Smooth muscle cell (in vitro differentiated cells): ENCODE data around the gene EIF4EBP3. TPM values are rescaled to one million over a fixed set of nuclear protein-coding genes. Genes with fewer than 3 reads are reported as not detected.

Experiments used
- DNase-seq: peaks from one replicate; lab custom pipeline; 2025; ENCODE audit not compliant: unreplicated experiment; lab: John Stamatoyannopoulos, UW
- H2AFZ ChIP-seq: fragments of 200-600 bp; sonication (generic); 2 replicates; pipeline ENCODE4 v1.6.0; 2016; ENCODE audit warnings: antibody characterized with exemption, low read depth, mild to moderate bottlenecking
- H3F3A ChIP-seq: fragments of 200-600 bp; sonication (generic); 2 replicates; pipeline ENCODE4 v1.6.0; 2017; ENCODE audit warnings: antibody characterized with exemption, low read depth
- H3K27ac ChIP-seq: fragments of 200-600 bp; sonication (generic); 2 replicates; pipeline ENCODE4 v1.5.1; 2016; ENCODE audit warnings: low read depth, mild to moderate bottlenecking
- H3K27me3 ChIP-seq: fragments of 200-600 bp; sonication (generic); 2 replicates; pipeline ENCODE4 v1.6.1; 2016; ENCODE audit warnings: low read depth, mild to moderate bottlenecking
- H3K36me3 ChIP-seq: fragments of 200-600 bp; sonication (generic); 2 replicates; pipeline ENCODE4 v1.5.1; 2016; ENCODE audit warnings: low read depth
- H3K4me1 ChIP-seq: fragments of 200-600 bp; sonication (generic); 2 replicates; pipeline ENCODE4 v1.5.1; 2016; ENCODE audit warnings: low read depth
- H3K4me2 ChIP-seq: fragments of 200-600 bp; sonication (generic); 2 replicates; pipeline ENCODE4 v1.6.0; 2016; ENCODE audit warnings: mild to moderate bottlenecking
- H3K4me3 ChIP-seq: fragments of 200-600 bp; sonication (generic); 2 replicates; pipeline ENCODE4 v1.5.1; 2016; ENCODE audit warnings: mild to moderate bottlenecking
- H3K79me2 ChIP-seq: fragments of 200-600 bp; sonication (generic); 2 replicates; pipeline ENCODE4 v1.6.0; 2016; ENCODE audit warnings: low read depth, mild to moderate bottlenecking
- H3K9ac ChIP-seq: fragments of 200-600 bp; sonication (generic); 2 replicates; pipeline ENCODE4 v1.6.0; 2016; ENCODE audit warnings: low read depth
- H3K9me3 ChIP-seq: fragments of 200-600 bp; sonication (generic); replicated peaks from 2 replicates; pipeline ENCODE4 v1.5.1; 2016; ENCODE audit warnings: low read depth
- H4K20me1 ChIP-seq: fragments of 200-600 bp; sonication (generic); 2 replicates; pipeline ENCODE4 v1.6.0; 2016; ENCODE audit warnings: low read depth
- CTCF ChIP-seq: fragments of 200-600 bp; sonication (generic); IDR thresholded peaks from 2 replicates; pipeline ENCODE4 v1.5.1; 2017; ENCODE audit warnings: borderline replicate concordance, mild to moderate bottlenecking, antibody characterized with exemption; ENCODE audit not compliant: insufficient read depth, poor library complexity, severe bottlenecking
- WGBS: methylation state at CpG from one replicate; pipeline ENCODE4 v1.1.7; 2016; ENCODE audit warnings: low lambda C conversion rate; 5-methylcytosine and 5-hydroxymethylcytosine counted together
- polyA plus RNA-seq: library from polyadenylated mRNA; unstranded; fragments of >200 nt; fragmentation: Nextera tagmentation; extraction: Ambion mirVana; gene quantifications from 2 replicates; pipeline ENCODE4 v1.2.1, GENCODE V29; 2016
- total RNA-seq: library from RNA; depleted of rRNA; stranded (reverse); fragments of >200 nt; gene quantifications from 2 replicates; pipeline ENCODE4 v1.2.3, GENCODE V29; 2014

Gene EIF4EBP3
- total and polyA plus RNA-seq, 2 experiments from 2014 or later = 3.4 TPM; not detected in 1

DNA sequence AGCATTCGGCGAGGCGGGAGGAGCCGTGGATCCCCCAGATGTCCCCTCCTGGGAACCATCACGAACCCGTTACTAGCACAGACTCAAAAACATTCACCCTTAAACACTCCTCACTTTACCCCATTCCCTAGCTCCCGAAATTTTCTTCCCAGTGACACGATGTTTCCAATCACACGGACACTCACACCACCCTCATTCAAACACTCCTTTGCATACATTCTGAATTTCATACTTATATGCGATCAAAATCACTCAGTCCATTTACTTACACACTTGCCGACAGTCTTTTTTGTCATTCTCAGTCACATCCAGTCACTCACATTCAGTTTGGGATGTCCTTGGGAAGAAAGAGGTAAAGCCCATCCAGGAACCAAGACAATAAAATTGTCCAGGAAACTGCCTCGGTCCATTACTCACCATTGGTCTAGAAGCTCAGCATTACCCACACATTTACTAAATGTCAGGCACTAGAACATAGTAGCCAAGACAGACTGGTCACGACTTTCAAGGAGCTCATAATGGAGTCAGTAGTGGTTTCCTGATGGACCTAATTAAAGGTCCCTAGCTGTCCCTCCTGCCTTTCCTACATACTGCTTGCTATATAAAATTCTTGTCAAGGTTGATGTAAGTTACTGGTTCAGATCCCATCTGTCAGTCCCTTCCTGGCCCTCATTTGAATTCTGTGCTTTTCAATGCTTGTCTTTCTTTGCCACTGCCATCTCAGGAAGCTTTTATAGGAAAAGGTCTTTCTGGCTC lies 17.7 kb downstream of the EIF4EBP3 start:
- 17% methylated on average over 13 of the region's 13 CpGs for WGBS
- DNase-seq = no peak
- H3K79me2 ChIP-seq = peaks cover 25% of the 10 kb centered on the region

DNA sequence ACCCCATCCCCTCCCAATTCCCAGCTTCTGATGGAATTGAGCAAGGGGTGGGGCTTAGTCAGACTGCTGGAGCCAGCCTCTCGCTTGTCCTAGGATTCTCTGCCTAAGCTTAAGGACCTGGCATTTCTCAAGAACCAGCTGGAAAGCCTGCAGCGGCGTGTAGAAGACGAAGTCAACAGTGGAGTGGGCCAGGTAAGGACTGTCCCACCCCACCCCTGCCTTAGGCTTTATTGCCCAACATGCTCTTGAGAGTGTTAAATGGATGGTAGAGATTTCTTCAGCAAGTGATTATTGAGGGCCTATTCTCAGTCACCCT lies 18.3 kb downstream of the EIF4EBP3 start:
- Histone ChIP-seq H3K4me1 (peaks cover 14% of the 10 kb centered on the region), H3K9me3 (no peaks in the 10 kb centered on the region), H2AFZ (no peak overlapping the region), H3K36me3 (no peaks in the 10 kb centered on the region), H3F3A (no peaks in the 10 kb centered on the region), H4K20me1 (no peaks in the 10 kb centered on the region), H3K4me2 (peak overlapping the region; percentile 95), H3K9ac (peak overlapping the region; percentile 93), H3K4me3 (peak overlapping the region; percentile 68), H3K27me3 (no peaks in the 10 kb centered on the region), H3K79me2 (peaks cover 25% of the 10 kb centered on the region), H3K27ac (peak overlapping the region; percentile 84)
- no peak for DNase-seq
- TF ChIP-seq CTCF = no peak
- WGBS = 56% methylated on average over 4 of the region's 4 CpGs

More for the DNA sequence above, 17.7 kb downstream of the EIF4EBP3 start:
- Histone ChIP-seq H3K4me2 (peak overlapping the region; percentile 95), H3K36me3 (no peaks in the 10 kb centered on the region), H3K4me3 (peak overlapping the region; percentile 68), H2AFZ (peak overlapping the region; percentile 88), H3K9me3 (no peaks in the 10 kb centered on the region), H3K27ac (peak overlapping the region; percentile 84), H4K20me1 (no peaks in the 10 kb centered on the region), H3K27me3 (no peaks in the 10 kb centered on the region), H3K9ac (peak overlapping the region; percentile 93), H3F3A (no peaks in the 10 kb centered on the region), H3K4me1 (peaks cover 14% of the 10 kb centered on the region)
- TF ChIP-seq CTCF = no peak

DNA sequence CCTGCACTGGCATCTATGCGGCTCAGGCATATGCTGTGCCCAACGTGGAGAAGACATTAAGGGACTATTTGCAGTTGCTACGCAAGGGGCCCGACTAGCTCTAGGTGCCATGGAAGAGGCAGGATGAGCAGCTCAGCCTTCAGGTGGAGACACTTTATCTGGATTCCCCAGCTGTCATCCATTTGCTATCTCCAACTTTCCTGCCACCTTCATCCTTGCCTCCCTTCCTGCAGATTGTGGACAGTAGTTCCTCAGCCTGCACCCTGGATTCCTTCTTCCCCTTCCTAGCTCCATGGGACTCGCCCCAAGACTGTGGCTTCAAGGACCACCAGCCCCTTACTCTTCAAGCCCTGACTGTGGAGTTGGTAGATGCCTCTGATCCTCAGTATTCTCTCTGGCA lies 19.2 kb downstream of the EIF4EBP3 start:
- Histone ChIP-seq H3K4me3 (no peak overlapping the region), H3F3A (no peaks in the 10 kb centered on the region), H3K79me2 (peaks cover 25% of the 10 kb centered on the region), H3K9me3 (no peaks in the 10 kb centered on the region), H3K36me3 (no peaks in the 10 kb centered on the region), H4K20me1 (no peaks in the 10 kb centered on the region), H3K4me1 (peaks cover 14% of the 10 kb centered on the region), H3K9ac (no peak overlapping the region), H2AFZ (no peak overlapping the region), H3K27ac (no peak overlapping the region), H3K4me2 (no peak overlapping the region), H3K27me3 (no peaks in the 10 kb centered on the region)
- TF ChIP-seq CTCF = no peak
- no peak for DNase-seq
- WGBS = 98% methylated on average over 5 of the region's 5 CpGs
